Body of pancreas (tissue), 4 donors: ENCODE measurements around the gene CFAP157. TPM values are rescaled to one million over a fixed set of nuclear protein-coding genes. Genes with fewer than 3 reads are reported as not detected.

Experiments used
- ATAC-seq: fragments of 150-250 bp; one replicate; pipeline ENCODE4 v1.9.1; 2016
- DNase-seq, 4 donors: peaks; one replicate each; pipeline ENCODE4 v3.0.0-alpha.2; 2019
- H3K27ac ChIP-seq, 4 donors: fragments of 200-600 bp; sonication (generic); 1 replicate in 3 of 4; 2 replicates in 1 of 4; pipeline versions ENCODE4 v1.5.1 to v1.6.1; 2016 to 2019; ENCODE audit warnings: mild to moderate bottlenecking in 1 of 4, mixed read lengths in 1 of 4, moderate library complexity in 1 of 4
- H3K27me3 ChIP-seq, 2 donors: fragments of 200-600 bp; sonication (generic); one replicate each; pipeline ENCODE4 v1.6.0; 2016; ENCODE audit warnings: mild to moderate bottlenecking in 1 of 2
- H3K36me3 ChIP-seq, 2 donors: fragments of 200-600 bp; sonication (generic); replicated peaks in 1 of 2; 2 replicates each; pipeline ENCODE4 v1.5.1; 2016; ENCODE audit warnings: low read depth in 2 of 2; ENCODE audit not compliant: insufficient read depth in 1 of 2
- H3K4me1 ChIP-seq: fragments of 200-600 bp; sonication (generic); one replicate; pipeline ENCODE4 v1.6.0; 2016
- H3K4me3 ChIP-seq, 2 donors: fragments of 200-600 bp; sonication (generic); 1 replicate in 1 of 2; 2 replicates in 1 of 2; pipeline ENCODE4 v1.5.1; 2016 to 2019
- H3K9me3 ChIP-seq, 3 donors: fragments of 200-600 bp; sonication (generic); 1 replicate in 2 of 3; 2 replicates in 1 of 3; pipeline ENCODE4 v1.5.1; 2016
- CTCF ChIP-seq, 7 experiments: fragments of 450-650 bp in 4 of 7; fragments of 200-600 bp in 3 of 7; sonication (generic) in 3 of 7; IDR thresholded peaks; one replicate each; pipeline ENCODE4 v1.5.1; 2016 to 2019; ENCODE audit warnings: antibody characterized with exemption in 7 of 7
- POLR2A ChIP-seq, 3 donors: fragments of 450-650 bp; IDR thresholded peaks; one replicate each; pipeline ENCODE4 v1.6.1; 2016; ENCODE audit warnings: antibody characterized with exemption in 3 of 3, mild to moderate bottlenecking in 2 of 3
- WGBS, 2 donors: methylation state at CpG; one replicate each; pipeline ENCODE4 v1.1.5; 2017; 5-methylcytosine and 5-hydroxymethylcytosine counted together
- intact Hi-C: fragments of 100-400 bp; cut with DNase I; formaldehyde crosslinking; loops from one replicate; pipeline ENCODE4 v1.15.1; 2023
- total RNA-seq, 2 donors: library from RNA; depleted of rRNA; stranded (reverse); fragments of >200 nt; gene quantifications; one replicate each; pipeline ENCODE4 v1.1.0, GENCODE V29; 2016

CFAP157 gene
- total RNA-seq, 2 donors from 2014 or later: 2.3 TPM

DNA sequence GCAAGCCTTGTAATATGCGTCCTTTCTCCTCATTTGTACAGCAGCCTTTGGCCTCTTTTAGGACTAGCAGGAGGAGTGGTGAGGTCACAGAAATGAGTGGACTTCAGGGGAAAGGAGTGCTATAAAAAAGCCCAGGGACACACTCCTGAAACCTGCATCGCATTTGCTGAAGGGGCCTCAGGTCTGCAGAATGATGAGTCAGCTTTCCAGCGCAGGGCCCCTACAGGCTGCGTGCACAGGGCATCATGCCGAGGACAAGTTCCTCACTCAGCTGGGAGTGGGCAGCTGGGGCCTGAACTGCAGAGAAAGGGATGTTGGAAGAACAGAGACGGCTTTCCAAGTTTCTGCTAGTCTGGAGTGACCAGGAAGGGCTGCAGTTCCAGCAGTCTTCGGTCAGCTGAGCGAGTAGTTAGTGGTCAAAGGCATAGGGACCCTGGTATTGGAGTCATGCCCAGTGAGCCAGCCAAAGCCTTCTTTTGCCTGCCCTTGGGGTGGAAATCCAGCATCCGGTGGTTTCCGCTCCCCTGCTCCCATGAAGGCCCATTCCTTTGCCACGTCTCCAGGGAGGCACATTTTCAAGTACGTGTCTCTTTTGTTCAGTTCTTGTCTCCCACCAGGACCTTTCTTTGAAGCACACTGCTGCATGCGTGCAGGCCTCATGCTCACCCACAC lies 17.3 kb upstream of the CFAP157 start:
- ATAC-seq (no peak), DNase-seq (no peak)
- Histone ChIP-seq H3K9me3 (no peaks in the 10 kb centered on the region), H3K4me3 (no peak overlapping the region), H3K27ac (no peak overlapping the region), H3K27me3 (no peaks in the 10 kb centered on the region), H3K36me3 (no peaks in the 10 kb centered on the region), H3K4me1 (no peaks in the 10 kb centered on the region)
- WGBS, 2 donors: 90 to 95% methylated on average over 13 of the region's 13 CpGs
- intact Hi-C loops: no loop called here
- TF ChIP-seq CTCF (IDR thresholded peaks at IDR 0.05) (no peak), POLR2A (IDR thresholded peaks at IDR 0.05) (no peak)

DNA sequence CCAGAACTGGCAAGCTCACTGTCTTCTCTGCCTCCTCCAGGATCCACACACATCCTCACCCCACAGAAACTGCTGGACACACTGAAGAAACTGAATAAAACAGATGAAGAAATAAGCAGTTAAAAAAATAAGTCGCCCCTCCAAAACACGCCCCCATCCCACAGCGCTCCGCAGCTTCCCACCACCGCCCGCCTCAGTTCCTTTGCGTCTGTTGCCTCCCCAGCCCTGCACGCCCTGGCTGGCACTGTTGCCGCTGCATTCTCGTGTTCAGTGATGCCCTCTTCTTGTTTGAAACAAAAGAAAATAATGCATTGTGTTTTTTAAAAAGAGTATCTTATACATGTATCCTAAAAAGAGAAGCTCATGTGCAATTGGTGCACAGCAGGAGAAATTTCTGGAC lies 16.1 kb upstream of the CFAP157 start:
- H3K9me3 ChIP-seq: no peaks in the 10 kb centered on the region
- no peak for TF ChIP-seq POLR2A (IDR thresholded peaks at IDR 0.05)
- no peak for TF ChIP-seq CTCF (IDR thresholded peaks at IDR 0.05)
- H3K27me3 ChIP-seq: no peaks in the 10 kb centered on the region
- DNase-seq: no peak
- H3K27ac ChIP-seq: no peak overlapping the region
- H3K4me3 ChIP-seq: no peak overlapping the region
- intact Hi-C loops: no loop called here
- no peaks in the 10 kb centered on the region for H3K4me1 ChIP-seq
- ATAC-seq: no peak
- no peaks in the 10 kb centered on the region for H3K36me3 ChIP-seq
- 92% methylated on average over 10 of the region's 10 CpGs for WGBS, 2 donors

- Histone ChIP-seq H3K27me3 (no peaks in the 10 kb centered on the region), H3K4me1 (no peaks in the 10 kb centered on the region), H3K36me3 (no peaks in the 10 kb centered on the region), H3K27ac (no peak overlapping the region), H3K4me3 (no peak overlapping the region), H3K9me3 (no peaks in the 10 kb centered on the region)
- ATAC-seq: no peak
- intact Hi-C loops: no loop called here
- DNase-seq: no peak
- TF ChIP-seq CTCF (IDR thresholded peaks at IDR 0.05): no peak
- TF ChIP-seq POLR2A (IDR thresholded peaks at IDR 0.05): no peak
- WGBS, 2 donors: 88 to 90% methylated on average over 20 of the region's 20 CpGs
These were observed 14.7 kb upstream of the CFAP157 start for GRCh38 chr9:127692071-127692470.

GRCh38 chr9:127693143-127693542 lies 13.6 kb upstream of the CFAP157 start:
- no peak overlapping the region for H3K4me3 ChIP-seq
- WGBS, 2 donors: 91% methylated on average over 10 of the region's 10 CpGs
- no peaks in the 10 kb centered on the region for H3K36me3 ChIP-seq
- H3K27ac ChIP-seq: no peak overlapping the region
- TF ChIP-seq POLR2A (IDR thresholded peaks at IDR 0.05) (no peak), CTCF (IDR thresholded peaks at IDR 0.05) (no peak)
- ATAC-seq (no peak), DNase-seq (no peak)
- no peaks in the 10 kb centered on the region for H3K27me3 ChIP-seq
- intact Hi-C loops: no loop called here
- no peaks in the 10 kb centered on the region for H3K9me3 ChIP-seq
- H3K4me1 ChIP-seq: no peaks in the 10 kb centered on the region

DNA sequence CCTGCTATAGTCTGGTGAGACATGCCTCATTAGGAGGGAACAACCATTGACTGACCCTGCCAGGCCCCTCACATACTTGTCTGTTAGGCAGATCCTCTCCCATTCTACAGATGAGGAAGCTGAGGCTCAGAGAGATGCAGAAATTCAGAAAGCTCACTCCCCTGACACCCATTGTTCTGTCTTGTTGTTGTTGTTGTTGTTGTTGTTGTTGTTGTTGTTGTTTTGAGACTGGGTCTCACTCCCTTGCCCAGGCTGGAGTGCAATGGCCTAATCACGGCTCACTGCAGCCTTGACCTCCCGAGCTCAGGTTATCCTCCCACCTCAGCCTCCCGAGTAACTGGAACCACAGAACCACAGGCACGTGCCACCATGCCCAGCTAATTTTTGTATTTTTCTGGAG lies 13.1 kb upstream of the CFAP157 start:
- Histone ChIP-seq H3K9me3 (no peaks in the 10 kb centered on the region), H3K4me3 (no peak overlapping the region), H3K36me3 (no peaks in the 10 kb centered on the region), H3K27ac (no peak overlapping the region), H3K27me3 (no peaks in the 10 kb centered on the region), H3K4me1 (no peaks in the 10 kb centered on the region)
- DNase-seq (no peak), ATAC-seq (no peak)
- intact Hi-C loops: no loop called here
- TF ChIP-seq POLR2A (IDR thresholded peaks at IDR 0.05): no peak
- no peak for TF ChIP-seq CTCF (IDR thresholded peaks at IDR 0.05)
- 85 to 87% methylated on average over 4 of the region's 4 CpGs for WGBS, 2 donors
